ENCODE data around the gene CLCN1.
"Not testable (repeated sequence)": the region's sequence is repeated elsewhere in the genome, so short reads cannot be mapped to it uniquely, and the experiment has no call there.

CLCN1 gene

DNA sequence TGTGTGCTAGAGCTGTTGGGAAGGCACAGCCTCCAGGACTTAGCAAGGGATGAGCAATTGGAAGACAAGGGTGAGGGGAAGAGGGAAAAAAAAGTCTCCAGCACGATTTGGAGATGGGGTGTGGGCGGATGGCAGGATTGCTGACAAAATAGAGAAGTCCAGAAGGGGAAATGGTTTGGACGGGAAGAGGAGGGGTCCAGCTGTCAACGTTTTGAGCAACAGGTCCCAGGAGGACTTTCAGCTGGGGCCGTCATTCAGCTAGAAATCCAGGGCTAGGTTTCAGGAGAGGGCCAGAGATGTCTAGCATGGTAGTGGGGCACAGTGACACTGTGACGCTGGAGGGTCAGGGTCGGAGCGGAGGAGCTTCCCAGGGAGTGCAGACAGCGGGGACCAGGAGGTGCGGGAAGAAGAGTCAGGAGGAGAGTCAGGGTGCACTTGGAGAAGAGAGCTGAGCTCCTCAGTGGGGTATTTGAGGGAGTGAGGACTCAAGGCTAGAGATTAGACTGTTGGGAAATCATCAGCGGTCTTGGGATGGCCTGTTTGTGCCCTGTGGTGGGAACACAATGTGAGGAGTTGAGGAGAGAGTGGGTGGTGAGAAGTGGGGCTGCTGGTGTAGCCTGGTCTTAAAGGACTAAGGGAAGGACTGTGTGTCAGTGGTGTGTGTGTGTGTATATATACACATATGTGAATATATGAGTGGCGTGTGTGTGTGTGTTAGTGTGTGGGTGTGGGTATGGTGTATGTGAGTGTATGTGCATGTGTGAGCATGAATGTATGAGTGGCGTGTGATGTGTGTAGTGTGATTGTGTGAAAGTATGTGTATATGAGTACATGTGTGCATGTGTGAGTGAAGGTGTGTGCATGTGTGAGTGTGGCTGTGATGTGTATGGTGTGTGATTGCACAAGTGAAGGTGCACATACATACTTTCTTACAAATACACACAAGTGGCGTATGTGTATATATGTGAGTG is 69.0 kb downstream of the CLCN1 start:
- peak; percentile 32 for DNase-seq (ENCODE audit: low spot score)

DNA sequence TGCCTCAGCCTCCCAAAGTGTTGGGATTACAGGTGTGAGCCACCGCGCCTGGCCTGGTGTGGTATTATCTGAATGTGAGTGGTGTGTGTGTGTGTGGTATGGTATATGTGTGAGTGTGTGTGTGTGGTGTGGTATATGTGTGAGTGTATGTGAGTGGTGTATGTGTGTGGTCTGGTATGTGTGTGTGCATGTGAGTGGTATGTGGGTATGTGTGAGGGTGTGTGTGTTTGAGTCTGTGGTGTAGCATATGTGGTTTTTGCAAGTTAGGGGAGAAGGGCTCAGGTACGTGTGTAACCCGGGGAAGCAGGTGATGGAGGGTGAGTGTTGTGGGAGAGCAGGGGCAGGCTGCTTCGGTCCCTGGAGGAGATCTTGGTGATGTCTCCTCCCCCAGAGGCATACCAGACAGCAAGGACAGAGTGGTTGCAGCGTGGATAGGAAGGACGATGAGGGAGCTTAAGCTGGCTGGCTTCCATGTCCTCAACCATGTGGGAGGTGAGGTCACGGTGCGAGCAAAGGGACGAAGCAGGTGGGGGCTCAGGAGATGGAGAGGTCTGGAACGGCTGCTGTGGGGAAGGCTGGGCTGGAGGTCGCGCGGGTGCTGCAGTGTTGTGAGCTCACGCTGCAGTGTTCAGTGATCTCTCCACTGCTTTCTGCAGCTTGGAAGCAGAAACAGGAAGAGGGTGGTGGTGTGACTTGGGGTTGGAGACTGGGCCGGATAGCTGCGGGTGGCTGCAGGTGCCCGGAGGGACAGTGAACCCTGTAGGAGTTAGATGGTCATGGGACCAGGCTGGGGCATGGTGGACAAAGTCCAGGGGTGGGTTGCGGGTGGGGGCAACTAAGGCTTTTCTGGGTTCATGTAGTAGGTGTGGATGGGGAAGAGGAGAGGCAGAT is 70.2 kb downstream of the CLCN1 start:
- DNase-seq (ENCODE audit: low spot score): no peak

DNA sequence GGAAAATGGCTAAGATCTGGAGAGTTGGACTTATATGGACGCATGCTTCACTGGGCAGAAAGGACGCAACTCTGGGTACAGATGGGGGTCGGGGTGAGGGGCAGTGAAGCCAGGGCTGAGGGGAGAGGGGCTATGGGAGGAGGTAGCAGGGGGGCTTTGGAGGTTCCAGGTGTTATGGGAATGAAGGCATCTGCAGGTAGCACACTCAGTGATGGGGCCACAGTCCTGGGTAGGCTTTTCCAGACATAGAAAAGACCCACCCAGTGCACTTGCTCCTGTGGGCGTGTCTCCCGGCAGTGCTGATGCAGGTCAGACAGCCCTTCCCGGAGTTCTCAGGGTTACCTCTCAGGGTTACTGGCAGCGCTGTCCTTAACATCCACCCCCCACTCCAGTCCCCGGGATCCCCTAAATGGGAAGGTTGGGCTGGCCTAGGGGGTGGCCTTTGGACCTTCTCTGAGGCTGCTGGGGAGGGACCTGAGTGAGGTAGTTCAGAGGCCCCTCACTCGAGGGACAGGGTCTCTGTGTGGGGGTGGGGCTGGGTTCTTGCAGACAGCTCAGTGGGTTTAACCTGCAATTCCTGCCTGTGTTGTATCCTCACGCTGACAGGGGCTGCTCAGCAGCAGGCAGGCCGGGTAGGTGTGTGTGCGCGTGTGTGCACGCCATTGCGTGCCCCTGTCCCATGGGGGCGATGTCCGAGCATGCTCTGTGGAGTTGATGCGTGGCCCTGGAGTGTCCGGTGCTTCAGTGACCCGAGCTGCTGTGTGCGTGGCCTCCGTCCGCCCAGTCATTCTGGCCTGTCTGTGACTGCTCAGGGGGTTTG is 71.5 kb downstream of the CLCN1 start:
- no peak for DNase-seq (ENCODE audit: low spot score)

DNA sequence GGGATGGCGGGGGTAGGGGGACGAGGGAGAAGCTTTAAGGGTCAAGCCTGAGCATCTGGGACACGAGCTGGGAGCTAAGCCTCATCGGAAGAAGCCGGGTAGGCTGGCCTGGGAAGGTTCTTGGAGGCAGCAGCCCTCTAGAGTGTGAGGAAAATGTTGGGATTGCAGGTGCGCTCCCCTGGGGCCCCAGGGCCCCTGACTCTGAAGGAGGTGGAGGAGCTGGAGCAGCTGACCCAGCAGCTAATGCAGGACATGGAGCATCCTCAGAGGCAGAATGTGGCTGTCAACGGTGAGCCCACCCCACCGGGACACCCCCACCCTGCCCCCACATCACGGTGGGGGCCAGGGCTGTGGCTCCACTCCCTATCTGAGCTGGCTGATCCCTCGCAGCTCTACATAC is 72.1 kb downstream of the CLCN1 start:
- DNase-seq (ENCODE audit: low spot score): no peak

DNA sequence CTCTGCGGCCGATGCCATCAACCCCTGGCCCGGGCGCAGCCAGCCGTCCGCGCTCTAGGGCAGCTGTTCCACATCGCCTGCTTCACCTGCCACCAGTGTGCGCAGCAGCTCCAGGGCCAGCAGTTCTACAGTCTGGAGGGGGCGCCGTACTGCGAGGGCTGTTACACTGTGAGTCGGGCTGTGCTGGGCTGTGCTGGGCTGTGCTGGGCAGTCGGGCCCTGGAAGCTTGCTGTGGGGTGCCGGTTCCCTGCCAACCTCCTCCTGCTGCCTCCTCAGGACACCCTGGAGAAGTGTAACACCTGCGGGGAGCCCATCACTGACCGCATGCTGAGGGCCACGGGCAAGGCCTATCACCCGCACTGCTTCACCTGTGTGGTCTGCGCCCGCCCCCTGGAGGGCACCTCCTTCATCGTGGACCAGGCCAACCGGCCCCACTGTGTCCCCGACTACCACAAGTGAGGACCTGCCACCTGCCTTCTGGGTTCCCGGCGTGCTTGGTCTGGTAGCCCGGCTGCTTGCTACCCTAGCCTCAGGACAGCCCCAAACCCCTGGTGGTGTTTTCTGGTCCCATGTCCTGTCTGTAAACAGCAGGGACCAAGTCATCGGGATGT is 72.7 kb downstream of the CLCN1 start:
- no peak for DNase-seq (ENCODE audit: low spot score)

DNA sequence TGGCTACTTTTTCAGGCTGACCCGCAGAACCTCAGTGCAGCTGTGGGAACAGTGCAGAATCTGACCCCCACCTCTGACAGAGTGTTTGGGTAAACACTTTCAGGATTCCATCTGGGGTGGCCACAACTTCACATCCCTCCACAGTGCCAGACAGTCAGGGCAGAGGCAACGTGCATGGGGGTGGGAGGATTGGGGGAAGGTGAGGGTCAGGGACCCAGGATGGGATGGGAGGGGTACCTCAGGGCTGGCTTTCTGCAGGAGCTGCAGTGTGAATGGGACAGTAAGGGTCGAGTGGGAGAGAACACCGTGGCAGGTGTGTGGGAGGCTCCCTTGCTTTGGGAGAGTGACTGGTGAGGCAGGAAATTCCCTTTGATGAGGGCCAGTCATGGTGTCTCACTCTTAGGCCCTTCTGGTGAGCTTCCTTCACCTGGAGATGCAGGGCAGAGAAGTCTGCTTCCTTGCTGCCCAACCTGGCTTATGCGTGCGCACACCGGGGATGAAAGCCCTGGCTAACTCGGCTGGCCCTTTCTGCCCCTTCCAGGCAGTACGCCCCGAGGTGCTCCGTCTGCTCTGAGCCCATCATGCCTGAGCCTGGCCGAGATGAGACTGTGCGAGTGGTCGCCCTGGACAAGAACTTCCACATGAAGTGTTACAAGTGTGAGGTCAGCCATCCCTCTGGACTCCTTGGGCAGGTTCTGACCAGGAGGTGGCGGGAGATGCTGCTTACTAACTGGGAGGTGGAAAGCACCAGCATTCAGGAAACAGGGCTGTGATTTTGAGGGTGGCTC is 73.6 kb downstream of the CLCN1 start:
- DNase-seq (ENCODE audit: low spot score): no peak

DNA sequence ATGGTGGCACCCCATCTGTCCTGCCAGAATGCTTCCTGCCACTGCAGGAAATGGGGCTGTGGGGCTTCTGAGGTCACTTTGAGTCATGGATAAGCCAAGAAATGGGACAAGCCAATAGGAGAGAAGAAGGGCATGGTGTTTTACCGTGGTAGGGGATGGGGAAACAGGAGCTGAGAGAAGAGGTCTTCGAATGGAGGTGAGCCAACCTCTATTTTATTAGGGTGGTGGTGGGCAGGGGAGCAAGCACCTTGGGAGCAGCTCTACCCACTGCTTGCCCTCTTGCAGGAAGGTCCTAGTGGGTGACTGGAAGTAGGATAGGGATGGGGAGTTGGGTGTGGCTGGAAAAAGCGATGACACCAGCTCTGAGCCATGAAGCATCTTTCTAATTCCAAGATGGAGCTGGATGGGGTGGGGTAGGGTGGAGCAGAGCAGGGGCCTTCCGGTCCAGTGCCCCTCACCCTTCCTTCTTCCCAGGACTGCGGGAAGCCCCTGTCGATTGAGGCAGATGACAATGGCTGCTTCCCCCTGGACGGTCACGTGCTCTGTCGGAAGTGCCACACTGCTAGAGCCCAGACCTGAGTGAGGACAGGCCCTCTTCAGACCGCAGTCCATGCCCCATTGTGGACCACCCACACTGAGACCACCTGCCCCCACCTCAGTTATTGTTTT is 74.3 kb downstream of the CLCN1 start:
- DNase-seq (ENCODE audit: low spot score): no peak

DNA sequence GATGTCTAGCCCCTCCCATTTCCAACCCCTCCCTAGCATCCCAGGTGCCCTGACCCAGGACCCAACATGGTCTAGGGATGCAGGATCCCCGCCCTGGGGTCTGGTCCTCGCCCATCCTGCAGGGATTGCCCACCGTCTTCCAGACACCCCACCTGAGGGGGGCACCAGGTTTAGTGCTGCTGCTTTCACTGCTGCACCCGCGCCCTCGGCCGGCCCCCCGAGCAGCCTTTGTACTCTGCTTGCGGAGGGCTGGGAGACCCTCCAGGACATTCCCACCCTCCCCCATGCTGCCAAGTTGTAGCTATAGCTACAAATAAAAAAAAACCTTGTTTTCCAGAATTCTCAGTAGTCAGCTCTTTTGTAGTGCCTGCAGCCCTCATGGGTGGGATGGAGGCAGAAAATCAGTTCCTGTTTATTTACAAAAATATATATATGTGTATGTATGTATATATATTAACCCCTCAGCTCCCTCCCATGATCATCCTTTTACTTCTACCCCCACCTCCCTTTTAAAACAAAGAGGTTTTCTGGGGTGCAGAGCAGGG is 74.9 kb downstream of the CLCN1 start:
- DNase-seq (ENCODE audit: low spot score): no peak

DNA sequence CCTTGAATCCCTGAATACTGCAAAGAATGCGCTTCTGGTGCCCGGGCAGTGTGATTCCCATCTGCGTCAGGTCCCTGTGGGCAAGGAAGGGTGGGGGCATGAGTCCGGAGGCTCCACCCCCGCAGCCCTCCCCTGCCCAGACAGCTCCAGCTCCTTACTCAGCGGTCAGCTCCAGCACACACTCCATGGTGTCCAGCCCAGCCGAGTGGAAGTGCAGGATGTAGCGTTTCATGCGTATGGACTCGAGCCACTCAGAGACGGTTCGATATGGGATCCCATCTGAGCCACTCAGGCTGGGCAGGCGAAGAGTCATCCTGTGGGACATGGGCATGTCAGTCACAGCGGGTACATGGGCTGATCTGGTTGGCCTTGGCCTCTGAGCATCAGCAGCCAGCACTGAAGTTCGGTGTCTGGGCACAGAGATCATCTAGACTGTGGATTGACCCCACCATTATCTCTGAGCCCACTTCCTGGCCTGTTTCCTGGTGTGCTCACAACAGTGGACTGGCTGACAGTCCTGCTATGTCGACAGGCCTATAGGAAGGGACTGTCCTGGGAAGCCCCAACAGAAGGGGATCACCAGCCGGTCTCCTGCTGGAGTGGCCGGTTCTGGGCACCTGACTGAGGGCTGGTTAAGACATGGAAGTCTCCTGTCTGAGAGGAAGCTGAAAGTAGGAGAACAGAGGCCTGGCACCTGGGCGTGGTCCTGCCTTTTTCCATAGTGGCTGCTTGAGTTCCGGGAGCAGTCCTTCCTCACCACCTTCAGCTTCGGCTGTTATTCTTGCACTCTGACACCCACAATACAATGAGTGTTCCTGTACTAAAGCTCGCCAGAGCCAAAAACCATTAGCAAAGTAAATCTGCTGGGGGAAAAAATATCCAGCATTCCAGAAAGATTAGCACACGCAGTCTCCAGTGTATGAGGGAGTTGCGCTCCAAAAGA is 75.8 kb downstream of the CLCN1 start:
- DNase-seq (ENCODE audit: low spot score): peak; percentile 83

DNA sequence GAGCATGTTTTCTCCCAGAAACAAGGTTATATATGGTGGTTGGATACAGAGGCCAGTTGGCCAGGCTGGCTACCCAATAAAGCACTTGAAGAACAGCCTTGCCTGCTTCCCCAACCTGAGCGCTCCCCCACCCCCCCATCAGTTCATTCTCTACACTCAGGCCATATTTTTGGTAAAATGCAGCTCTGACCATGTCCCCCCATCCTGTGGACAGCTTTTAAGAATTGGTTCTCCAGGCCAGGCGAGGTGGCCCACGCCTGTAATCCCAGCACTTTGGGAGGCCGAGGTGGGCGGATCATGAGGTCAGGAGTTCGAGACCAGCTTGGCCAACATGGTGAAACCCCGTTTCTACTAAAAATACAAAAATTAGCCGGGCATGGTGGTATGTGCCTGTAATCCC is 76.5 kb downstream of the CLCN1 start:
- DNase-seq (ENCODE audit: low spot score): not testable (repeated sequence)

DNA sequence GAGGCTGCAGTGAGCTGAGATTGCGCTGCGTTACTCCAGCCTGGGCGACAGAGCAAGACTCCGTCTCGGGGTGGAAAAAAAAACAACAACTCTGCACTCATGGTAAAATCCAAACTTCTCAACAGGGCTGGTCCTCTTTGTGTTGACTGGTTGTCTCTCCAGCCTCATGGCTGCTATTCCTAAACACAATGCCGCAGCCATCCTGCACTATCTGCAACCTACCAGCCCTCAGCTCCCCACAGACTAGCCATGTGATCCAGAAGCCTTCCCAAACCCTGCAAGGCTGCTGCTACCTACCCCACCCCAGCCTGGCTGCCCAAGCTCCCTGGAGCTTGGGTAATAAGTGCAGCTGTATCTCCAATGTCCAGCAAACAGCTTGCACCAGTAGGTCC is 77.0 kb downstream of the CLCN1 start:
- no peak for DNase-seq (ENCODE audit: low spot score)

DNA sequence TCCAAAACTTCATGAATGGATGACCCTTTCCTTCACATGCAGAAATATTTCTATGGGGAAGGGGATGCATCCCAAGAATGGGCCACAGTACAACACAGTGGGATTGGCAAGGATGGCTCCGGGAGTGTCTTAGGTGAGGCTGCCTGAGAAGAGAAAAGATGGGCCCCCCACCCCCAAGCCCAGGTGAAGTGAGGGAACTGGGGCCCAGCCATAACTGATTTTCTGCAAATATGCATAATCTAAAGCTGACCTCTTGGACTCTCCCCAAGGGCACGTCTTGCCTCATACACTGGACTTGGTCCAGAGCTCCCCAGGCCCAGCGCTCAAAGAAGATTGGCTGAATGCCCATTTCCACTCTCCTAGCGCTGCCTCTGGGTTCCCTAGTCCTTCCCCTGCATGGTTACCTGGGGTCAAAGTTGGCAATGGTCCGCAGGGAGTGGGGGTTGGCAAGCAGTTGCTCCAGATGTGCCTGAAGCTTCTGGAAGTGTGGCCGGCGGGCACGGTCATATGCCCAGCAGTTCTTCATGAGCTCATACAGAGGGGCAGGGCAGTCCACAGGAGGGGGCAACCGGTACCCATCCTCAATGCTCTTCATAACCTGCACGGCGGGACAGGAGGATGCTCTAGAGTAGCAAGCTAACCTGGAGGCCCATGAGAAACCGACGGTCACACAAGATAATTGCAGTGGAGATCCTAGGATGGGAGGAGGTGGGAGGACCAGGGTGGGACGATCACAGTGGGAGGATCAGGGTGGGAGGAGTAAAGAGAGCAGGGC is 77.5 kb downstream of the CLCN1 start:
- DNase-seq (ENCODE audit: low spot score): no peak

DNA sequence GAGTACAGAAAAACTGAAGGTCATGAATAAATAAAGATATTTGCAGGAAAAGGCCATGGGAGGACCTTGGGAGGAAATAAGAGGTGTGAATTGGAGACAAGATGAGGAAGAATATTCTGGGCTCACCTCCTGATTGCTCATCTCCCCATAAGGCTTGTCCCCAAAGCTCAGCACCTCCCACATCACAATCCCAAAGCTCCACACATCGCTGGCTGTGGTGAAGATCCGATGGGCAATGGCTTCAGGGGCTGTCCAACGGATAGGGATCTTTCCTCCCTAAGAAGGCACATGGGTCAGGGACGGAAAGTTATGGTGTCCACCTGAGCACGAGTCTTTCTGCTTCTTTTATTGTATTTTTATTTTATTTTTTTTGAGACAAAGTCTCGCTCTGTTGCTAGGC is 78.2 kb downstream of the CLCN1 start:
- no peak for DNase-seq (ENCODE audit: low spot score)

DNA sequence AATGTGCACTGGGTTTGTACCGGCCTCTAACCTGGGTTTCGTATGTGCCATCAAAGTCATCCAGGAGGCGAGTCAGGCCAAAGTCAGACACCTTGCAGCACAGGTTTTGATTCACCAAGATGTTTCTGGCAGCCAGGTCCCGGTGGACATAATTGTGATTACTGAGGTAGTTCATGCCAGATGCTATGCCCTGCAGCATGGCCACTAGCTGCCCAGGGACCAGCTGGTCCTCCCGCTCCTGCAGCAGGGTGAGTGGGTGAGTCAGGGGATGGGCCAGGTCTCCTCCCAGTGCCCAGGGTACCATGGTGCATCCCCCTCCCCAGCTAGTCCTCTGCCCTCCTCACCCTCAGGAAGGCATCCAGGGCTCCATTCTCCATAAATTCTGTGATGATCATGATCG is 78.9 kb downstream of the CLCN1 start:
- DNase-seq (ENCODE audit: low spot score): no peak

DNA sequence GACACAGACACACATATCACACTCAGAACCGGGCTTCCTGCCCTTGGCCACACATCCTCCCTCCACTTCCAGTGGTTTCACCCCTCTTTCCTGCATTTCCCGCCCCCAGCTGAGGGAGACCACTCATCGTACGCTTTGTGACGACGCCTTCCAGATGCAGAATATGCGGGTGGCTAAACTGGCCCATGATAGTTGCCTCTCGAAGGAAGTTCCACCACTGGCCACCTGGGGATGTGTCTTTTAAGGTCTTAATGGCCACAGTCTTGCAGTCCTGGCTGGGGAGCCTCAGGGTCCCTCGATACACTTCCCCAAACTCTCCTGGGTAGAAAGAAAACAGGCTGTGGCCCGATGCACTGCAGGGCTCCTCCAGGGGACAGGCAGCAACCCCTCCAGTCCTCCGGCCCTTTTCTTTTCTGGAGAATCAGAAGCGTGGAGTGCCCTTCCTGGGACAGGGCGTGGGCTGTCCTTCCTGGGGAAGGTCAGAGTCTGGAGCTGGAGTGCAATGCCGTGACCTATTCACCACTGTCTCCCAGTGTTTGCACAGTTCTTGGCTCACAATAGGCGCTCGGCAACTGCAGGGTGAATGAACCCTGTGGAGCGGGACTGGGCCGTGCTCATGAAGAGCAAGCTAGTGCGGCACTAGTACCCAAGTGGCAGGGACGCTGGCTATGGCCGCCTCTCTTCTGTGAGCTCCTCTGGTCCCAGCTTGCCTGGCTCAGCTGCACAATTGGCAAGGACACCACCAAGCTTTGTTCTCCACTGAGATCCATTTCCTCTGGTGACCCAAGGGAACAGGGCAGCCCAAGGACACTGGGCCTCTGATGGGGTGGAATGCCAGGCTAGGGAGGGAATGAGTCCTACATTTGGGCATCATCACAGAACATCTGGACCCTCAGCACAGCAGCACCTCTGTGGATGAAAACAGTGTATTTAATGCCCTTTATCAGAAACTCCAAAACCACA is 79.6 kb downstream of the CLCN1 start:
- no peak for DNase-seq (ENCODE audit: low spot score)

DNA sequence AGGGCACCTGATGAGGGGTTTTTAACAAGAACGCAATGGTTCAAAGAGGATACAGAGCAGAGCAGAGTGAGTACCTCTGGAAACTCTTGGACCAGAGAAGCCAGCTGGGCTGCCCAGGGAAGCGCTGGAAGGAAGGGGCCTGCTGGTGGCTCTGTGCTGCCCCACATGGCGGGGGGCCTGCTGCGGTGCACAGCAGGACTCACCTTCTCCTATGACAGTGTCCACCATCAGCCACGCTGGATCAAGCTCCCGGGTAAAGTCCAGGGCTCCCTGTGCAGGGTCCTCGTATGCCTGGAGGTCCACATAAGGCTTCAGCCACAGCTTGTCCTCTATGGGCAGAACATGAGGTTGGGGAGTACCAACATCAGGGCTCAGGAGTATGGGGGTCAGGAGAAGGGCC is 80.3 kb downstream of the CLCN1 start:
- DNase-seq (ENCODE audit: low spot score): no peak

All from GM03348 (cell line).